A673 (cell line): ENCODE data around the gene SPAG16. TPM values are rescaled to one million over a fixed set of nuclear protein-coding genes. Genes with fewer than 3 reads are reported as not detected.

Experiments
- BruUV-seq: library from RNA; stranded (reverse); fragments of 400-500 nt; replicated peaks from 2 replicates; lab custom pipeline; 2021; lab: Mats Ljungman, UMichigan
- CTCF ChIA-PET: fragments of 300-600 bp; sonication (Branson Sonifier 250); formaldehyde crosslinking; loops from one replicate; lab custom pipeline; 2022; ENCODE audit warnings: antibody characterized with exemption; lab: Charles Lee
- POLR2A ChIA-PET: fragments of 300-600 bp; sonication (Branson Sonifier 250); formaldehyde crosslinking; loops from one replicate; lab custom pipeline; 2022; ENCODE audit warnings: antibody characterized with exemption; ENCODE audit not compliant: low non-redundant PET; lab: Charles Lee
- DNase-seq: peaks from one replicate; pipeline ENCODE4 v3.0.0-alpha.2; 2015; ENCODE audit warnings: low spot score
- H3K27ac ChIP-seq: fragments of 200-600 bp; sonication (generic); 2 replicates; pipeline ENCODE4 v1.5.1; 2016; ENCODE audit warnings: mixed run types, low read depth, mild to moderate bottlenecking, mixed read lengths, antibody characterized with exemption, low read length; ENCODE audit not compliant: poor library complexity, severe bottlenecking
- H3K27me3 ChIP-seq: fragments of 200-600 bp; sonication (generic); replicated peaks from 2 replicates; pipeline ENCODE4 v1.6.1; 2017; ENCODE audit warnings: mixed run types, low read depth, mild to moderate bottlenecking, mixed read lengths, antibody characterized with exemption, low read length; ENCODE audit not compliant: insufficient read depth, poor library complexity
- H3K36me3 ChIP-seq: fragments of 200-600 bp; sonication (generic); 2 replicates; pipeline ENCODE4 v1.6.1; 2016; ENCODE audit warnings: mixed run types, mild to moderate bottlenecking, mixed read lengths, antibody characterized with exemption, low read length; ENCODE audit not compliant: insufficient read depth, poor library complexity, severe bottlenecking
- H3K4me1 ChIP-seq: fragments of 200-600 bp; sonication (generic); 2 replicates; pipeline ENCODE4 v1.6.1; 2017; ENCODE audit warnings: mixed run types, mild to moderate bottlenecking, mixed read lengths, antibody characterized with exemption, low read length; ENCODE audit not compliant: insufficient read depth, poor library complexity, severe bottlenecking
- H3K4me3 ChIP-seq: fragments of 200-600 bp; sonication (generic); 2 replicates; pipeline ENCODE4 v1.5.1; 2016; ENCODE audit warnings: low read depth, mixed run types, mild to moderate bottlenecking, mixed read lengths, low read length; ENCODE audit not compliant: poor library complexity, severe bottlenecking
- H3K9me3 ChIP-seq: fragments of 200-600 bp; sonication (generic); 2 replicates; pipeline ENCODE4 v1.6.1; 2016; ENCODE audit warnings: mixed run types, low read depth, mild to moderate bottlenecking, mixed read lengths, antibody characterized with exemption, low read length; ENCODE audit not compliant: poor library complexity, severe bottlenecking
- CTCF ChIP-seq: fragments of 300-800, 200-600 bp; sonication (generic); conservative IDR thresholded peaks from 2 replicates; pipeline ENCODE4 v1.5.1; 2017; ENCODE audit warnings: low read depth, mild to moderate bottlenecking, antibody characterized with exemption, low read length, moderate library complexity, mixed read lengths
- EZH2 ChIP-seq: fragments of 200-600 bp; sonication (generic); IDR thresholded peaks from 2 replicates; pipeline ENCODE4 v1.6.1; 2017; ENCODE audit warnings: borderline replicate concordance, low read depth, mild to moderate bottlenecking, mixed read lengths, antibody characterized with exemption, low read length; ENCODE audit not compliant: poor library complexity, severe bottlenecking
- intact Hi-C: fragments of 100-400 bp; cut with micrococcal nuclease; formaldehyde crosslinking; loops from one replicate; pipeline ENCODE4 v1.10.0; 2022; ENCODE audit not compliant: unreplicated experiment
- total RNA-seq: library from RNA; stranded (reverse); gene quantifications from 2 replicates; pipeline ENCODE4 v1.2.3, GENCODE V29; 2021

SPAG16 gene
- total RNA-seq, 1 experiment from 2014 or later, result 13.1 TPM

- CTCF ChIA-PET, result no interaction called here
- Histone ChIP-seq H3K4me3 (no peak overlapping the region), H3K27me3 (no peaks in the 10 kb centered on the region), H3K4me1 (no peaks in the 10 kb centered on the region), H3K27ac (no peak overlapping the region), H3K9me3 (no peaks in the 10 kb centered on the region), H3K36me3 (no peaks in the 10 kb centered on the region)
- no TSS peak for BruUV-seq
- no peak for TF ChIP-seq EZH2
- no peak for TF ChIP-seq CTCF
- intact Hi-C loops, result no loop called here
- peak; percentile 8 for DNase-seq
- POLR2A ChIA-PET, result no interaction called here
Measured at GRCh38 chr2:214203744-214204289, 919.6 kb downstream of the SPAG16 start.

GRCh38 chr2:214215107-214215506 lies 930.8 kb downstream of the SPAG16 start:
- H3K4me3 ChIP-seq, result no peak overlapping the region
- no peaks in the 10 kb centered on the region for H3K36me3 ChIP-seq
- H3K4me1 ChIP-seq, result no peaks in the 10 kb centered on the region
- ChIA-PET CTCF (no interaction called here), POLR2A (no interaction called here)
- no peak overlapping the region for H3K27ac ChIP-seq
- intact Hi-C loops, result no loop called here
- no peaks in the 10 kb centered on the region for H3K27me3 ChIP-seq
- no TSS peak for BruUV-seq
- no peaks in the 10 kb centered on the region for H3K9me3 ChIP-seq
- no peak for DNase-seq
- TF ChIP-seq CTCF, result no peak
- TF ChIP-seq EZH2, result no peak

GRCh38 chr2:214217136-214217535 lies 932.9 kb downstream of the SPAG16 start:
- no peaks in the 10 kb centered on the region for H3K36me3 ChIP-seq
- no peaks in the 10 kb centered on the region for H3K4me1 ChIP-seq
- BruUV-seq, result no TSS peak
- ChIA-PET CTCF (no interaction called here), POLR2A (no interaction called here)
- H3K27me3 ChIP-seq, result no peaks in the 10 kb centered on the region
- DNase-seq, result peak; percentile 36
- H3K4me3 ChIP-seq, result no peak overlapping the region
- no peak for TF ChIP-seq CTCF
- no peak for TF ChIP-seq EZH2
- no peak overlapping the region for H3K27ac ChIP-seq
- intact Hi-C loops, result no loop called here
- H3K9me3 ChIP-seq, result no peaks in the 10 kb centered on the region
